HG02870 (cell line): Measurements from ENCODE around the gene CORT.
"Not testable (repeated sequence)": the region's sequence is repeated elsewhere in the genome, so short reads cannot be mapped to it uniquely, and the experiment has no call there.

Source experiments
- ATAC-seq: cut with Tn5 transposase; IDR thresholded peaks from one replicate; pipeline ENCODE4 v1.9.1; 2021; ENCODE audit warnings: mild to moderate bottlenecking, moderate library complexity; ENCODE audit not compliant: unreplicated experiment

Gene CORT, protein sequence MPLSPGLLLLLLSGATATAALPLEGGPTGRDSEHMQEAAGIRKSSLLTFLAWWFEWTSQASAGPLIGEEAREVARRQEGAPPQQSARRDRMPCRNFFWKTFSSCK

DNA sequence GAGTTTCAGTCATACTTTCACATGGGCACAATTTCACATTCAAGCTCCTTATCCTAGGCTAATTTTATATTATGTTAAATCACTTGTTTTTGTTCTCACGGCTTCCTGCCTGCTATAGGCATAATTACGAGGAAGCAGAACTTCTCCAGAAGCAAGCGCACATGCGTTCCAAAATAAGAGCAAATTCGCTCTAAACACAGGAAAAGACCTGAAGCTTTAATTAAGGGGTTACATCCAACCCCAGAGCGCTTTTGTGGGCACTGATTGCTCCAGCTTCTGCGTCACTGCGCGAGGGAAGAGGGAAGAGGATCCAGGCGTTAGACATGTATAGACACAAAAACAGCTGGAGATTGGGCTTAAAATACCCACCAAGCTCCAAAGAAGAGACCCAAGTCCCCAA, at the start of gene CORT:
CORT (plus strand) TSS at position 281 of the 400 bp plus-strand sequence. CDS start 193 bp downstream, outside the sequence.
- ATAC-seq: no peak

DNA sequence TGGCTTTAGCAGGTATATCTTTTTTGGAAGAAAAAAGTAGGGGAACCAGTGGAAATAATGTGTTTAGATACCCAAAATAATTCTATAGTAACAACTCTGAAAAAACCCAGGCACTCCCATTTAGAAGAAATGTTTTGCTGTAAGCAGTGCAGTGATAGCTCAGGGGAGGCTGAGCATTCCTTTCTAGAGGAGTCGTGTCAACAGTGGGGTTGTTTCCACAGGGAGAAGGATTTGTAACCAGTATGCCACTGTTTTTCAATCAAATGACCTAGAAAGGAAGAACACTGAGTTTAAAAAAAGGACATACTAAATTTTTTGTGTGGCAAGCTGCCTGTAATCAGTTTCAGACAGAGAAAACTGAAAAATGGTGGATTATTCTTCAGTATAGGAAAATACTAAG, 48.5 kb upstream of the CORT start:
- no peak for ATAC-seq

DNA sequence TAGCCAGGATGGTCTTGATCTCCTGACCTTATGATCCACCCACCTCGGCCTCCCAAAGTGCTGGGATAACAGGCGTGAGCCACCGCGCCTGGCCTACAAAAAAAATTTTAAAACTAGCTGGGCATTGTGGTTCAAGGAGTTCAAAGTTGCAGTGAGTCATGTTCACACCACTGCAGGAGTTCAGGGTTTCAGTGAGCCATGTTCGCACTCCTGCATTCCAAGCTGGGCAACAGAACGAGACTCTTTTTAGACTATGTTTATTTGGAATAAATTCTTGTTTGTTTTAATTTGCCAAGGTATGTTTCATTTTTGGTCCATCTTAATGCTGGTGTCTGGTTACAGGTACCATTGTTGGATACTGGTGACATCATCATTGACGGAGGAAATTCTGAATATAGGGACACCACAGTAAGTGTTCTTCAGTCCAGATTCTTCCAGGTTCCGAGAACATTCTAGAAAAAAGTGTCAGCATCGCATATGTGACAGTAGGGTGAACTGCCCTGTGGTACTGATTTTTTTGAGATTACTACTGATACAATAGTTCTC, 47.0 kb upstream of the CORT start:
- no peak for ATAC-seq

DNA sequence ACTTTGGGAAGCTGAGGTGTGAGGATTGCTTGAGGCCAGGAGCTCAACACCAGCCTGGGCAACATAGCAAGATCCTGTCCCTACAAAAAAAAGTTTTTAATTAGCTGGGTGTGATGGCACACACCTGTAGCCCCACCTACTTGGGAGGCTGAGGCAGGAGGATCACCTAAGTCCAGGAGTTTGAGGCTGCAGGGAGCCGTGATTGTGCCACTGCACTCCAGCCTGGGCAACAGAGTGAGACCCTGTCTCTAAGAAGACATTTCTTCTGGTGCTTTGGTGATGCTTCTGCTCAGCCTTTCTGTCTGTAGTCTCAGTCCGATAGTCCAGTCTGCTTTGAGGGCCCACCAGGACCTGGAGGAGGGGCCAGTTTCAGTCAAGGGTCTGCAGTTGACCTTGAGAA, 42.6 kb upstream of the CORT start:
- no peak for ATAC-seq

DNA sequence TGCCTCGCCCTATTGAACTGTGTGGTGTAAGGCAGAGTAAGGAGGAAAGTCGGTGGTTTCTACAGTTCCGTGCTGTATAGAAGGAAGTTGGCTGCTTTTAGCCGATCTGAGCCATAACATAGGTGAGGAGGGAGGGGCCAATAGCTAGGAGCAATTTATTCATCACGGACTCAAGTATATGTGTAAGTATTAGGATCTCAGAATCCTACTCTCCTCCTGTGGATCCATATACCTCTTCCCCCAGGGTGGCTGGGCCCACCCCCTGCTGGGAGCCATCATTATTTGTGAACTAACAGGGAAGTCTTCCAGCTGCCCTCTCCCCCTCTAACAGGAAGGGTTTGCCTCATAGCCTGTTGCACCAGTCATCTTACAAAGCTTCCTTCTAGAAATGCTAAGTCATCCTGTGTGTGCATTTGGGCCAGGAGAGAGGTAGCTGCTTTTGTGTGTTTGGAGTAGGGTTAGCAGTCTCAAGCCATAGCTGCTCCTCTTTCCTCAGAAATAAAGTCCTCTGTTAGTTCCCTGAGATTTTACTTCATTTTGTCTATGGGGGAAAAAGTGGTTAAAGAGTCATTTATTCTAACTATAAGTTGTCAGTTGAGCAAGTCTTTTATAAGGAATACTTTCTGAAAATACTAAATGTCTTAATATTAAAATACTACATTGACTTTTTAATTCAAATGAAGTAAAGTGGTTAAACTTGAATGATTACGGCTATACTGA, 34.5 kb upstream of the CORT start:
- ATAC-seq: no peak

DNA sequence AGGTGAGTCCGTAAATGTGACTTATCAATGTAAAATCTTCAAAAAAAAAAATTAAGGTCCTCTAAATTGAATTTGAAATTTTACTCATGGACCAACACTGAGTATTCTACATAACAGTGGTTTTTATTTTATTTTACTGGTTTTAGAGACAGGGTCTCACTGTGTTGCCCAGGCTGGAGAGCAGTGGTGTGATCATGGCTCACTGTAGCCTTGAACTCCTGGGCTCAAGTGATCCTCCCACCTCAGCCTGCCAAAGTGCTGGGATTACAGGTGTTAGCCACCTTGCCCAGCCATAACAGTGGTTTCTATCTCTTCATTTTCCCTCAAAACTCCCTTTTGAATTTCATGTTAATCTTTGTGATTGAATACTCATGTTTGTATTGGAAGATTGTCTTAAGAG, 33.9 kb upstream of the CORT start:
- not testable (repeated sequence) for ATAC-seq

DNA sequence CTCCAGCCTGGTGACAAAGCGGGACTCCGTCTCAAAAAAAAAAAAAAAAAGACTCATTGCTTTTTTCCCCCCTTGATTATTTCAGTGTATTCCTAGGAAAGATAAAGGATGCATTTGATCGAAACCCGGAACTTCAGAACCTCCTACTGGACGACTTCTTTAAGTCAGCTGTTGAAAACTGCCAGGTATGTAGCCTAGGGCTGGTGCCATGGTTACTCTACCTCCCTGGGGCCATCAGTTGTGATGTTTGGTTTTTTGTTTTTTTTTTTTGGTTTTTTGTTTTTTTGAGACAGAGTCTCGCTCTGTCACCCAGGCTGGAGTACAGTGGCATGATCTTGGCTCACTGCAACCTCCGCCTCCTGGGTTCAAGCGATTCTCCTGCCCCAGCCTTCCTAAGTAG, 31.1 kb upstream of the CORT start:
- ATAC-seq: not testable (repeated sequence)

DNA sequence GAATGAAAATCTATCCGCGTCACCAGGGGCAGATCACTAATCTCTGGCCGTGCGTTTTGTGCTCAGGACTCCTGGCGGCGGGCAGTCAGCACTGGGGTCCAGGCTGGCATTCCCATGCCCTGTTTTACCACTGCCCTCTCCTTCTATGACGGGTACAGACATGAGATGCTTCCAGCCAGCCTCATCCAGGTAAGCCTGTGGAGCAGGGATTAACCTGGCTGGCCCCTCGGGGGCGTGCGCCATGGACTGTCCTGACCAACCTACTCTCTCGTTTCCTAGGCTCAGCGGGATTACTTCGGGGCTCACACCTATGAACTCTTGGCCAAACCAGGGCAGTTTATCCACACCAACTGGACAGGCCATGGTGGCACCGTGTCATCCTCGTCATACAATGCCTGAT, 30.5 kb upstream of the CORT start:
- no peak for ATAC-seq

DNA sequence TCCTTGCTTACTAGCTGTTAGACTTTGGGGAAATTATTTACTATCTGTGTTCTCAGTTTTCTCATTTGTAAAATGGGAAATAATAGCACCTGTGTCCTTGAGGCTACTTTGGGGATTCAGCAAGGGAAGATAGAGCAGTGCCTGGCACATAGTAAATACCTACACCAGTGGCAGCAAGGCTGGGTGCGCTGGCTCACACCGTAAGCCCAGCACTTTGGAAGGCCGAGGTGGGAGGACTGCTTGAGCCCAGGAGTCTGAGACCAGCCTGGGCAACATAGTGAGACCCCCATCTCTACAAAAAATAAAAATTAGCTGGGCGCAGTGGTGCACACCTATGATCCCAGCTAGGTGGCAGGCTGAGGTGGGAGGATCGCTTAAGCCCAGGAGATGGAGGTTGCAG, 28.2 kb upstream of the CORT start:
- no peak for ATAC-seq

DNA sequence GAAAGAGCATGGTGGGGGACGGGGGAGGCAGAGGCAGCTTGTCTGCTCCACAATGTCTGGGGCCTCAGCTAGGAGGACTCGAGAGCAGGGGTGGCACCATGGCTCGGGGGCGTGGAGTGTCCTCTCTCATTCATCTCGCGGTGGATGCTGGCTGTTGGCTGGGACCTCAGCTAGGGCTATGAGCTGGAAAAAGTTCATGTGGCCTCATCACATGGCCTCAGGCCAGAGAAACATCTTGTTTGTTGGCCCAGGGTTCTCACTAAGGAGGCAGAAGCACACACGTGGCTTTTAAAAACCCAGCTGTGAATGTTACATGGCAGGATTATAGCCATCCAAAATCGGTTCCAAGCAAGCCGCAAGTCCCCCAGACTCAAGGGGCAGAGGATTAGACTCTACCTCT, 25.8 kb upstream of the CORT start:
- ATAC-seq: no peak

DNA sequence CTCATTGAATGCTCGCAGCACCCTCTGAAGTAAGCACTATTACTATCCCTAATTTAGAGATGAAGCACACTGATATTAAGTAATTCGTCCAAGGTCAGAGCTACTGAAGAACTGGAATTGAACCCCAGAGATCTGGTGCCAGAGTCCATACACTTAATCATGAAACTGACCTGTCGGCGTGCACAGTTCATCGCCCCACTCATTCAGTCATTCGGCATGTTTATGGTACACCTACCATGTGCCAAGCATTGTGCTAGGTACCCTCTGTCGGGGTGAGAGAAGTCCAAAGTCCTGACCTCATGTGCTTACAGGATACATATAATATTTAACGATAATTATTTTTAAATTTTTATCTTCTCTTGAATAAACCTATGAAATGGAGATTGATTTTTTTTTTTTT, 25.2 kb upstream of the CORT start:
- ATAC-seq: no peak

DNA sequence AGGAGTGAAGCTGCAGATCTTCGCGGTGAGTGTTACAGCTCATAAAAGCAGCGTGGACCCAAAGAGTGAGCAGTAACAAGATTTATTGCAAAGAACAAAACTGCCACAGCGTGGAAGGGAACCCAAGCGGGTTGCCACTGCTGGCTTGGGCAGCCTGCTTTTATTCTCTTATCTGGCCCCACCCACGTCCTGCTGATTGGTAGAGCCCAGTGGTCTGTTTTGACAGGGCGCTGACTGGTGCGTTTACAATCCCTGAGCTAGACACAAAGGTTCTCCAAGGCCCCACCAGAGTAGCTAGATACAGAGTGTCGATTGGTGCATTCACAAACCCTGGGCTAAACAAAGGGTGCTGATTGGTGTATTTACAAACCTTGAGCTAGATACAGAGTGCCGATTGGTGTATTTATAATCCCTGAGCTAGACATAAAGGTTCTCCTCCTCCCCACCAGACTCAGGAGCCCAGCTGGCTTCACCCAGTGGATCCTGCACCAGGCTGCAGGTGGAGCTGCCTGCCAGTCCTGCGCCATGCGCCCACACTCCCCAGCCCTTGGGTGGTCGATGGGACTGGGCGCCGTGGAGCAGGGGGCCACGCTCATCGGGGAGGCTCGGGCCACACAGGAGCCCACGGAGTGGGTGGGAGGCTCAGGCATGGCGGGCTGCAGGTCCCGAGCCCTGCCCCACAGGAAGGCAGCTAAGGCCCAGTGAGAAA, 23.9 kb upstream of the CORT start:
- ATAC-seq: not testable (repeated sequence)

DNA sequence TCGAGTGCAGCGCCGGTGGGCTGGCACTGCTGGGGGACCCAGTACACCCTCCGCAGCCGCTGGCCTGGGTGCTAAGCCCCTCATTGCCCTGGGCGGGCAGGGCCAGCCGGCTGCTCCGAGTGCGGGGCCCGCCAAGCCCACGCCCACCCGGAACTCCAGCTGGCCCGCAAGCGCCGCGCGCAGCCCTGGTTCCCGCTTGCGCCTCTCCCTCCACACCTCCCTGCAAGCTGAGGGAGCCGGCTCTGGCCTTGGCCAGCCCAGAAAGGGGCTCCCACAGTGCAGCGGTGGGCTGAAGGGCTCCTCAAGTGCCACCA, 23.3 kb upstream of the CORT start:
- not testable (repeated sequence) for ATAC-seq

DNA sequence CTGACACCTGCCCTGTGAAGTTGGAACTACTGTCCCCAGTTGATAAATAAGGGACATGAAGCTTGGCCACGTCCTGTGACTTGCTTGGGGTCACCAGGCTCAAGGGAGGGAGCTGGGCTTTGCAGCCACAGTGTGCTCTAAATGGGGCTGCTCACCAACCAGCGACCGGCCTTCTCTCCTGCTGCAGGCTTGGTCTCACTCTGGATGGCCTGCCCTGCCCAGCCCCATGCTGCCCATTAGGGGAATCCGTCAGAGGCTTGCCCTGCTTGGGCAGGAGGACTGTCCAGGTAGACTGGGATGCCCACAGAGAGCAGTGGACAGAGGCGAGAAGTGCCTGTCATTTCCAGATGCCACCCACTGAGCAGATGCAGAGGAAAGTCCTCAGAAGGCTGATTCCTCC, 20.8 kb upstream of the CORT start:
- no peak for ATAC-seq

DNA sequence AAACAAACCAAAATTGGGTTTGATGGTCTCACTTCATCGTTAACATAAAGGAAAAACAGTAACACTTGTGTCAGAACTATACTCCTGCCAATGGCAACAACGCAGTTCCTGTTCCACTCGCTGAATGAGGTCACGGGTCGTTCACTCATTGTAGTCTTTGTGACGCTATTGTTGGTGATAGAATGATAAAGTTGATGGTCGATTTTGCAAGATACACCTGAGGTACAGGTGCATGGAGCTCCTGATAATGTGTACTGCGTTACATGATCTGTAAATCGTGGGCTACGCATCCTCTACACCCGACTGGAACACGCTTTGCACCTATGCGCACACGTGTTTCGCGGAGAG, 20.0 kb upstream of the CORT start:
- ATAC-seq: peak; percentile 11

DNA sequence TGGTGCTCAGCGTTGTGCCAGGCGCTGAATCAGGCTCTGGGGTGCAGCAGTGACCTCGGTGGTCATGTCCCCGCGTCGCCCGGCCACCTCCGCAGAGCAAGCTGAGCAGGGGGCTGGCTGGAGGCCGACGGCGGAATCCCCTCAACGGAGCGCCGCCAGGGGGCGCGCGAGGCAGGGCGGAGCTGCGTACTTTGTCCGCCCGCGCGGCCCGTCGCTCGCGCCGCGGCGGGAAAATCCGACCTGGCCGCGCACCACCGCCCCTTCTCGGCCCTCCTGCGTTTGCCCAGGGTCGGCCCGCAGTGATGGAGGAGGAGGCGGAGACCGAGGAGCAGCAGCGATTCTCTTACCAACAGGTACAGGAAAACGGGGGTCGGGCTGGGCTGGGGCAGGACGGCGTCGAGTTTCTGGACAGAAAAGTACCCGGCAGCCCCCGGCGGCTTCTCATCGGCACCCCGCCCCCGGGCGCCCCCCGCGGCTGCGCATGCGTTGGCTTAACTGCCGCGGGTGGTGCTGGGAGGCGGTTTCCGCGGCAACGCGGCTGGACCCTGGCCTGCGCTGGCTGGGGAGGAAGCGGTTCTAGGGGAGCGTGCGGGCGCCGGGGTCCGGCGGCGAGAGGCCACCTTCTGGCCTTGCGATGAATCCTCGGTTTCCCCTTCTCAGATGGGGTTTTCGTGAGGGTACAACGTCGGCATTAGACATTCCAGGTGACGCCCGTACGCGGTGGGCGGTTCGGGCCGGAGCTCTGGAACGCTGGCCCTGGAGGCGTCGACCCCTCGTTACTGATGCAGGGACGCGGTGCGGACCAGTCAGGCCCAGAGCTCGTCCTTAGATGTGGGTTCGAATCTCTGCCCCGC, 19.4 kb upstream of the CORT start, which contains the start of gene CENPS:
CENPS (plus strand) TSS at position 218 of the 854 bp plus-strand sequence; CDS start at position 303, 85 bp downstream.
- peak; percentile 76 for ATAC-seq

DNA sequence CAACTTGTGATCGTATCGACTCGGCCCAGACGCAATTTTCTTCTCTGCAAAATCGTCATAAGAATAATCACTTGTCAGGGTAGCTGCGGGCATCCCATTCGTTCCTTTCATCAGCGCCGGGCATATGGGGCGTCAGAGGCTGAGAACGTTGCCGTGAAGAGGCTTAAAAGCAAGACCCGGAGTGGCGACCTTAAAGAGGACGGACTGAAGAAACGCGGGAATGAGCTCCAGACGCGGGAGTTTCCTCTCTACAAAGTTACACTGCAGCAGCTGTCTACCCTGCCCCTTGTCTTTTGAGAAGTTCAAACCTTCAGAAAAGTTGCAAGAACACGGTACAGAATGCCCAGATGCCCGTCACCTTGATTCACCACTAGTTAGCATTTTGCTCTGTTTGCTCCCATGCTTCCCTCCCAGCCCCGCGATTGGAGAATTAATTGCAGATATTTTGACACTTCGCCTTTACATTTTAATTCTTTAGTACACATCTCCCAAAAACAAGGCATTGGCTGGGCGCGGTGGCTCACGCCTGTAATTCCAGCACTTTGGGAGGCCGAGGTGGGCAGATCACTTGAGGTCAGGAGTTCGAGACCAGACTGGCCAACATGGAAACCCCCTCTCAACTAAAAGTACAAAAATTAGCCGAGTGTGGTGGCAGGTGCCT, 18.6 kb upstream of the CORT start:
- ATAC-seq: no peak

DNA sequence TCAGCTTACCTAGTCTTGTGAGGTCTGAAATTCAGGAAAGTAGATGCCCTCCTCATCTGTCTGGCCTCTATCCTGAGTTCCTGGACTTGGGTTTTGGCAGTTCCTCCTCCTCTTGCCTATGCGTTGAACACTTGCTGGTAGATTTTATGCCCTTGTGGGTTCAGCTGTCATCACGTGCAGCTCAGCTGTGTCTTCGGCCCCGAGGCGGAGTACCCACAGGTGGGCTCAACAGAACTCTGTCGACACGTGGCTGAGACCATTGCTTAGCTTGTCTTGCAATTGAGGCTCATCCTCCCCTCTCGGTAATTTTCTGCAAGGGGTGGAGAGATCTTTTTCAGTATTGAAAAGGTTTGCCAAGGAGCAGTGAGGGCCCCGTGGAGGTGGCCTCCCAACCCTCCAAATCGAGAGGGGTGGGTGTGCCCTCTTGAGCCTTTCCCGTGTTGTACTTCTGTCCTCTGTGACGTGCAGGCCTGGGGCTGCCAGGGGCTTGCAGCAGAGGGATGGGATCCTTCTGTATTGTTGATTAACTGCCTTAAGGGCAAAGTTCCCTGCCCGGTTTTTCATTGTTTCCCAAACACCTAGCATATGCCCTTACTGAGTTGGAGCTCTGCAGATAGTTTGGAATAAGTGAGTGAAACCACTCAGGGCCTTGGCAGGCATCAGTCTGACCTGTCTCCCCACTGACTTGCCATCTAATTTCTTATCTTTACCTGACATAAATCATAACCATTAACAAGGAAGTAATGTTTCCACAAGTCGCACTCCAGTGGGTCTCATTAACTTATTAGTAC, 16.7 kb upstream of the CORT start:
- ATAC-seq: no peak

DNA sequence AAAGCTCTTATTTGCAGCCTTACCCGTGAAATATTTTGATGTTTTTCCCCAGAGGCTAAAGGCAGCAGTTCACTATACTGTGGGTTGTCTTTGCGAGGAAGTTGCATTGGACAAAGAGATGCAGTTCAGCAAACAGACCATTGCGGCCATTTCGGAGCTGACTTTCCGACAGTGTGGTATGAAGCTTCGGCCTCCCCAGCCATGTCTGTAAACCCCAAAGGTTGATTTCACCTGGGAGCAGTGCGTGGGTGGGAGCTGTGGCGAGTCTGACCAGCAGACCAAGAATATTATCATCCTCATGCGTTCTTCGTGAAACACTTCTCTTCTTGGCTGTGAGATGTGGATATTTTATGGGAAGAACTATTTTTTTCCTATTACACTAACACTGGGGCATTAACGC, 16.0 kb upstream of the CORT start:
- ATAC-seq: no peak

DNA sequence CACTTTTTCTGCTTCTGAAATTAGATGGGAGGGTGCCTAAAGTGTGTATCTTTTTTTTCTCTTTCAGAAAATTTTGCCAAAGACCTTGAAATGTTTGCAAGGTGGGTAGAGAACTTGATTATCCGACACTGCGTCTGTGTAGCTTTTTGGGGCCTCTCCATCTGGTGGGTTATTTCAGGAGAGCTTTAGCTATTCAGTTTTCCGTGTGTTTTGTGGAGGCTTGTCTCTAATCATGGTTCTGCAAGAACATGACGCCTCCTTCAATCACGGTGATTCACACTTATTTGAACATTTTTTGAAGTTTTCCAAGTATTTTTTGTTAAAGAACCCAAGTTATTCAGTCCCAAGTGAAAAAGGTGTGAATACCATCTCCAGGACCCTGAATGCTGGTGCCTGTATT, 15.2 kb upstream of the CORT start:
- ATAC-seq: no peak
